Sigmoid colon (tissue), 3 donors: ENCODE measurements around the gene UROD.

Source experiments
- CTCF ChIP-seq, 4 experiments: fragments of 450-650 bp in 3 of 4; fragments of 200-600 bp in 1 of 4; IDR thresholded peaks; one replicate each; pipeline ENCODE4 v1.5.1; 2016 to 2019; ENCODE audit warnings: antibody characterized with exemption in 4 of 4, mild to moderate bottlenecking in 3 of 4, moderate library complexity in 2 of 4
- POLR2A ChIP-seq, 2 donors: fragments of 450-650 bp; IDR thresholded peaks; one replicate each; pipeline ENCODE4 v1.6.1; 2016; ENCODE audit warnings: antibody characterized with exemption in 2 of 2, mild to moderate bottlenecking in 2 of 2, moderate library complexity in 2 of 2

DNA sequence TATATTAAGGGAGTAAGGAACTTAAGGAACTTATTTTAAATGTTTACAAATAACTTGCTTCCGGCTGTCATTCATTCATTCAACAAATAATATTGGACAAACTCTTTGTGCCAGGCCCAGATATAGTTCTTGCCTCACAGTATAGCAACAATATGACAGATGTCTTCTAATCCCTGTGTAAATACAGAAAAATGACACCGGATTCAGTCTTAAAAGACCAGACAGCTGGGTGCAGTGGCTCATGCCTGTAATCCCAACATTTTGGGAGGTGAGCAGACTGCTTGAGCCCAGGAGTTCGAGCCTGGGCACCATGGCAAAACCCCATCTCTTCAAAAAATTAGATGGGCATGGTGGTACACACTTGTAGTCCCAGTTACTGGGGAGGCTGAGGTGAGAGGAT is 49.3 kb upstream of the UROD start:
- TF ChIP-seq CTCF (IDR thresholded peaks at IDR 0.05) (no peak), POLR2A (IDR thresholded peaks at IDR 0.05) (no peak)
